K562 (cell line): ENCODE measurements around the gene GHRH. TPM values are rescaled to one million over a fixed set of nuclear protein-coding genes. Genes with fewer than 3 reads are reported as not detected.

ENCODE experiments used
- CTCFL ChIP-seq: IDR thresholded peaks from 2 replicates; pipeline ENCODE4 v1.6.1; 2011; ENCODE audit warnings: borderline replicate concordance, low read depth, mild to moderate bottlenecking, moderate library complexity, low read length; ENCODE audit not compliant: insufficient read depth, poor library complexity, severe bottlenecking
- E4F1 ChIP-seq: fragments of 250-450 bp; sonication (Bioruptor Pico); IDR thresholded peaks from 2 replicates; pipeline ENCODE4 v1.5.0; 2021; ENCODE audit warnings: mild to moderate bottlenecking, borderline replicate concordance
- EWSR1 ChIP-seq: fragments of 450-650 bp; IDR thresholded peaks from 2 replicates; pipeline ENCODE4 v1.6.1; 2018; ENCODE audit warnings: borderline replicate concordance, mild to moderate bottlenecking, low read depth, moderate library complexity; ENCODE audit not compliant: partially characterized antibody
- GABPB1 ChIP-seq: sonication (generic); formaldehyde crosslinking; IDR thresholded peaks from 2 replicates; pipeline ENCODE4 v1.8.0; 2022; ENCODE audit warnings: mild to moderate bottlenecking, missing genetic modification reagents
- MAFG ChIP-seq: fragments of 450-650 bp; conservative IDR thresholded peaks from 2 replicates; pipeline ENCODE4 v1.6.1; 2016; ENCODE audit warnings: missing genetic modification characterization, missing compliant biosample characterization
- MED1 ChIP-seq: sonication (generic); formaldehyde crosslinking; IDR thresholded peaks from 2 replicates; pipeline ENCODE4 v1.8.1; 2023; ENCODE audit warnings: missing genetic modification reagents, borderline replicate concordance
- NR3C1 ChIP-seq: sonication (generic); formaldehyde crosslinking; IDR thresholded peaks from 2 replicates; pipeline ENCODE4 v1.8.1; 2022; ENCODE audit warnings: missing genetic modification reagents
- polyA plus RNA-seq, 8 experiments: library from polyadenylated mRNA; depleted of rRNA in 4 of 8; stranded (reverse) in 5 of 8; unstranded in 3 of 8; fragments of >200 nt; fragmentation: Nextera tagmentation in 2 of 8; fragmentation: Illumina TruSeq in 1 of 8; extraction: Ambion mirVana in 2 of 8; extraction: Trizol in 1 of 8; gene quantifications; 2 replicates each; pipeline versions ENCODE4 v1.2.1 to v1.2.3, GENCODE V29; 2011 to 2014; ENCODE audit warnings: inconsistent platforms in 1 of 8, missing spikeins in 1 of 8
- total RNA-seq, 7 experiments: library from RNA; depleted of rRNA in 6 of 7; stranded (reverse); fragments of >200 nt in 6 of 7; fragmentation: Illumina TruSeq in 2 of 7; extraction: Trizol in 2 of 7; gene quantifications; 2 replicates each; pipeline versions ENCODE4 v1.2.1 to v1.2.3, GENCODE V29; 2011 to 2021; ENCODE audit warnings: low replicate concordance in 1 of 7

The GHRH gene
- total and polyA plus RNA-seq, 9 of the 15 experiments (the other 6 are each of a cell fraction or from before 2014, with no cell fraction given) = not detected

- TF ChIP-seq CTCFL (no peak), NR3C1 (CRISPR knock-in tag) (no peak), MED1 (CRISPR knock-in tag) (no peak), GABPB1 (CRISPR knock-in tag) (no peak), MAFG (no peak), EWSR1 (no peak), E4F1 (CRISPR knock-in tag) (no peak)
Observed at GRCh38 chr20:37279820-37280219, 18.2 kb upstream of the GHRH start (continued).
